Ovary (tissue), 3 donors: Measurements from ENCODE around the gene PYCR2.

ENCODE experiments used
- CTCF ChIP-seq, 3 donors: fragments of 450-650 bp in 2 of 3; fragments of 200-600 bp in 1 of 3; IDR thresholded peaks; one replicate each; pipeline versions ENCODE4 v1.5.1 to v1.8.0; 2016 to 2022; ENCODE audit warnings: antibody characterized with exemption in 3 of 3, mild to moderate bottlenecking in 1 of 3
- POLR2A ChIP-seq: fragments of 450-650 bp; IDR thresholded peaks from one replicate; pipeline ENCODE4 v1.6.1; 2017; ENCODE audit warnings: antibody characterized with exemption, mild to moderate bottlenecking, moderate library complexity
- donor health status: DM: no; HTN: no; CAD: no.

GRCh38 chr1:225949041-225949440, 25.0 kb upstream of the PYCR2 start:
- TF ChIP-seq CTCF (IDR thresholded peaks at IDR 0.05) (no peak), POLR2A (no peak)
